AG08396 (cell line): ENCODE measurements around the gene RRM2.

Experiments
- DNase-seq: peaks from one replicate; pipeline ENCODE4 v3.0.0; 2012; ENCODE audit warnings: low spot score, mixed read lengths

RRM2 gene

GRCh38 chr2:10158681-10159080, 36.1 kb downstream of the RRM2 start:
- no peak for DNase-seq

DNA sequence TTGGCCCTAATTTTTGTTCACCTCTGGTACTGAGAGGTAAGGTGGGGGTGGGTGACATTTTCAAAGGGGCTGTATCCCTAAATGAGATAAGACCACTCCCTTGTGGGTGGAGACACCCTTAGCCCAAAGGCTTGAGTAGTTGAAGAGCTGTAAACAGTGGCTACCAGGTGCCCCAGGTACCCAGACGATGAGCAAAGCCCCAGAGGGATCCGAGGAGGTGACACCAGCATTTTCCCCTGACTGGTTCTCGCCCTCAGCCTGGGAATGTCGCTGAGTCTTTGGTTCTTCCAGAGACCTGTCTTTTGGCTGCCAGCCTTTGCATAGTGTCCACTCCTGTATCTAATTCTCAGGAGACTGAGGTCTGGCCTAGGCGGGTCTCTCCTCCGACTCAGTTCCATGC, 36.5 kb downstream of the RRM2 start:
- DNase-seq, result no peak

- DNase-seq, result no peak
Measured at GRCh38 chr2:10159581-10160131, 37.1 kb downstream of the RRM2 start.

DNA sequence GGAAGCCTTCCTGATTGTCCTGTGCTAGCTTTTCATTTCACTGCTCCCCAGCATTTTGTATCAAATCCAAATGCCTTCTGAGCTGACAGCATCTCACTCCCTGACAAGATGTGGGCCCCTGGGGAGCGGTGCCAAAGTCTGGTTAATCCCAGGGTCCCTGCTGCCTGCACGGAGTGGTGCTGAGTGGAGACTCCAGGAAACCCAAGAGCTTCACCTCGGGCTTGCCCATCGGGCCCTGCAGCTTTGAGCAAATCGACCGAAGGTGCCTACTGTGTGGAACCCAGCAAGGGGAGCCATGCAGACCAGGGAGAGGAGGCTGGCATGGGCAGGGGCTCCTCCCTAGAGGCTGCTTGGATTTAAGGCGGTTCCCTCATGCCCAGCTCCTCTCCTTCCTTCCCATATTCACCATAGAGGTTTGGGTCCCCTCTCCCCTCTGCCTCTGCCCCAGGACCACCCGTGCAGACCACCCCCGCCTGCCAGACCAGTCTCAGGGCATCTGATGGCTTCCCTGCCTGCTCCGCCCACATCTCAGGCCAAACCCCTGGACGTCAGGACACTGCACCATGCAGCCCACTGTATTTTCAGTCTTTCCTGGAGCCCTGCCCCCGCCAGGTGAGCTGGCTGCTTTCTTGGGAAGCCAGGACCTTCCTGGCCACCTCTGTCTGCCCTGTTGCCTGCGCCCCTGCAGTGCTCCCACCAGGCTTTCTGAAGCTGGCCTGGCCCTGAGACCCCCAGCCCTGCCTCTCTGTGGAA, 37.8 kb downstream of the RRM2 start:
- DNase-seq, result no peak

DNA sequence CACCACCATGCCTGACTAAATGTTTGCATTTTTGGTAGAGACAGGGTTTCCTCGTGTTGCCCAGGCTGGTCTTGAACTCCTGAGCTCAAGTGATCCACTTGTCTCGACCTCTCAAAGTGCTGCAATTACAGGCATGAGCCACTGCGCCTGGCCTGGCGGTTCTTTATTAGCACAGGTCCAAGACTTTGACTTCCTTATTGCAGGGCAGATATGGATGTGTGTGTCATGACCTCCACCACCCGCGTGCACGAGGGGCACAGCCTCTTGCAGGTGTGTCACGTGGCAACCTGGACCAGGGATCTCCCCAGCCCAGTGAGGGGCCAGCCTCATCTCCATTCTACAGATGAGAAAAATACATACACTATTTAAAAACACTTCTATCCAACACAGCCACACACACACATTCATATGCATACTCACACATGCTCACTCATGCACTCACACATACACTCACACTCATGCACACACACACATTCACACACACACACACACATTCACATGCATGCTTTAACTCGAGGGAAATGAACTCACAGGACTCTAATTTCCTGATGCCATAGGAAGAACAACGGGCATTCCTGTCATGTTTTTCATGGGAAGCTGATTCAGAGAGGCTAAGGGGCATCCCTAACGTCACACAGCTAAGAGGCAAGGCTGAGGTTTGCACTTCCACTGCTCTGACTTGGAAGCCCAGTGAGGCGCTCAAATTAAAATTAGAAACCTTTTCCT, 38.8 kb downstream of the RRM2 start:
- DNase-seq, result no peak

- no peak for DNase-seq
Measured at GRCh38 chr2:10161961-10162441, 39.5 kb downstream of the RRM2 start.

GRCh38 chr2:10162586-10163497, 40.3 kb downstream of the RRM2 start:
- DNase-seq, result no peak

DNA sequence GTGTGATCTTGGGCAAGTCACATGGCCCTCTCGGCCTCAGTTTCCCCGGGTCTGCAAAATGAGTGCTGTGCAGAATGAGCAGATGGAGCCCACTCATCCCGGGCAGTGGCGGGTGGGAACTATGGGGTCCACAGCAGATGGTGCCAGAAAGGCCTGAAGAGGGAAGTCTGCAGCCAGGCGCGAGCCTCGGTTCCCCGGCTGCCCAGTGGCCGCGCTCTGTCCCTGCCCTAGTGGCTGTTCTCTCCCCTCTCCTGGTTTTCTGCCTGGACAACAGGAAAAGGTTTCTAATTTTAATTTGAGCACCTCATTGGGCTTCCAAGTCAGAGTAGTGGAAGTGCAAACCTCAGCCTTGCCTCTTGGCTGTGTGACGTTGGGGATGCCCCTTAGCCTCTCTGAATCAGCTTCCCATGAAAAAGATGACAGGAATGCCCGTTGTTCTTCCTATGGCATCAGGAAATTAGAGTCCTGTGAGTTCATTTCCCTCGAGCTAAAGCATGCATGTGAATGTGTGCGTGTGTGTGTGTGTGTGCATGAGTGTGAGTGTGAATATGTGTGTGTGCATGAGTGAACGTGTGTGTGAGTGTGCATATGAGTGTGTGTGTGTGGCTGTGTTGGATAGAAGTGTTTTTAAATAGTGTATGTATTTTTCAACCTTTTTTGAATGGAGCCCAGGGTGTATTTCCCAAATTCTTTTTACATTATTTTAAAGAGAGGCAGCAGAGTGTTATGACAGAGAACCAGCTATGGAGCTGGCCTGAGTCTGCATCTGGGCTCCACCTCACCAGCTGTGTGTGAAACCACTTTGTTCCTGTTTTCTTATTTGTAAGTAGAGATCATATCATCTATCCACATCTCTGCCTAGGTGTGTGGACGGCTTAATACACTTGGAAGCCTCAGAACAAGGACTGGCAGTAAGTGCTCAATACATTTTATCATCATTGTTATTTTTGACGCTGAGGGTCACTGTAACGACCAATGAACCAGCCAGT, 41.3 kb downstream of the RRM2 start:
- no peak for DNase-seq

- no peak for DNase-seq
Measured at GRCh38 chr2:10164601-10165000, 42.1 kb downstream of the RRM2 start.

DNA sequence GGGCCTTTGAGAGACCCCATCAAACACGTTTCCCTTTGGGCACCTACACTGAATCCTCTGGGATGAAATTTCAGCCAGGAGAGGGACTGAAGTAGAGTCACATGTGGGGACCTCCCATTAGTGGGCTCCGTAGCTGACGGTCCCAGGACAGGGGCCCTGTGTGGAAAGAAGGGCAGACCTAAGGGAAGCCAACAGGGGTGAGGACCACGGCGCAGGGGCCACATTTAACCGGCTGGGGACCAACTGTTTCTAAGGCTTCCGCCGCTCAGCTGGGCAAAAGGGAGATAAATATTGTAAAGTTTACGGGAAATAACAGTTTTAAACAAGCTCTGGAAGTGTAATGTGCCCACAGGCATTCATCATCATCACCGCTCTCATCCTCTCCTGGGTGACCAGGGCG, 42.7 kb downstream of the RRM2 start:
- DNase-seq, result no peak

DNA sequence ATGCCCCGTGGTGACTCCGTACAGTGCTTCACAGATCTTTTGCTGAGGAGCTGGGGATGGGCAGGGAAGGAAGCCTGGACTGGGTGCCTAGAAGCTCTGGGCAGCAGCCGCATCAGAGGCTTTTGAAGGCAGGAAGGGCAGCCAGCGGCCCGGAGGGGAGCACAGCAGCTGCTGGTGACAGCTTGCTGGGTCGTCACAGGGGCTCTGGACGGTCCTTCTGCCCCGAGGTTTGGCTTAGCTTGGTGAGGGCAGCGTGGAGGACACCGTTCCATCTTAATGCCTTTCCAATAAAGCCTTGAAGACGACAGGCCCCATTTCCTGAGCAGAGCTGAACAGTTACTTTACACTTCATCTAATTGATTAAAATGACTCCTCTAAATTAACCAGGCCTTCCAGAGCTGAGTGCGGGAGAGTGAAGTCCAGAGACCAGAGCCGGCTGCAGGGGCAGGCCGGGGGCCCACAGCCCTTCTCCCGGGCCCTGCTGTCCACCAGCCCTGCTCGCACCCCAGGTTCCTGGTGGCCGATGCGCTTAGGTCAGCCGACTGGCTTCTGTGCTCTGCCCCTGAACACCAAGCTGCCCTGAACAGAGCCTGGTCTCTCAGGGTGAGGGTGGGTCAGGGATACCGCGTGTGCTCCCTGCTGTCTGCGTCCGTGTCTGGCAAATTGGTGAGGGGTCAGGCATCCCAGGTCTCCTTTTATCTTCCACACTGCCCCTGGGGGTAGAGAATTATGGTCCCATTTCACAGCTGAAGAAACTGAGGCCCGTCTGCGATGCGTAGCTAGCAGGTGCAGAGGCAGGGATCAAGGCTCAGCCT, 43.5 kb downstream of the RRM2 start:
- no peak for DNase-seq

DNA sequence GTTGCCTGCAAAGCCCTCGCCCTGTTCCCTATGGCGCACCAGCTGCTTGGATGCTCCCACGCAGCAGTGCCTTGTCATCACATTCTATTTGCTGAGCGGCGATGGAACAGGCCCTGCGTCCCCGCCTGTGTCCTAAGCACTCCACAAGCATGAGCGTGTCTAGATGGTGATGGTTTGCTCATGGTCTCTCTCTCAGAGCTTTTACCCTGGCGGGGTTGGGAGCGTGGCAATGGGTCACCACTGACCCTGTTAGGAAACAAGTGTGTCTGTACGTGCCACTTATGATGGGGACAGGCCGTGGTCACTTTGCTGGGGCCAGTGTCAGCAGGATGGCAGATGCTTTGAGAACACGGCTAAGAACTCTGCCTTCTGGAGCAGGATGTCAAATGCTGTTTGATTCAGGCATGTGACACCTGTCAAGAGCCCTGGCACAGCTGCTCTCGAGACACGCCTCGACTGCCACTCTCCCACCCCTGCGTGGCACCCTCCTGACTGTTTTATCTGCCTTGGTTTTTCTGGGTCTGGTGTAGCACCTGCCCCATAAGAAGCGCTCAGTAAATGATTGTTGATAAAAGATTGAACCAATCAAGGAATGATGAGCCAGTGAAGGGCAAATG, 44.2 kb downstream of the RRM2 start:
- DNase-seq, result no peak

DNA sequence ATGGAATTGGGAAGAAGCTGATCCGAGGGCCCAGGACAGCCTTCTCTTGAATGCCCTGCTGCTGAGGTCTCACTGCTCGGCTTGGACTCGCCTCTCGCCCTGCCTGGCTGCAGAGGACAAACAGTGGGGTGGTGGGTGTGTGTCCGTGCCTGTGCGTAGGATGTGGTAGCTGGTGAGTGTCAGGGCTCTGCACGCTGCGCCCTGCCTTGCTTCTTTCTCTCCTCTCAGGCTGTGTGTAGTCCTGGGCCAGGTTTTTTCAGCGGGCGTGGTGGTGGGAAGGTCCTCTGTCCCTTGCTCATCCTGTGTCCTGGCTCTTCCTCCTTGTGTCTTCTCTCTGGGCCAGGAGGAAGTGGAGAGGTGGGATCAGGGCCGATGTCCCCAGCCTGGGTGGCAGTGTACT, 44.8 kb downstream of the RRM2 start:
- DNase-seq, result no peak

GRCh38 chr2:10168221-10168620, 45.7 kb downstream of the RRM2 start:
- no peak for DNase-seq

DNA sequence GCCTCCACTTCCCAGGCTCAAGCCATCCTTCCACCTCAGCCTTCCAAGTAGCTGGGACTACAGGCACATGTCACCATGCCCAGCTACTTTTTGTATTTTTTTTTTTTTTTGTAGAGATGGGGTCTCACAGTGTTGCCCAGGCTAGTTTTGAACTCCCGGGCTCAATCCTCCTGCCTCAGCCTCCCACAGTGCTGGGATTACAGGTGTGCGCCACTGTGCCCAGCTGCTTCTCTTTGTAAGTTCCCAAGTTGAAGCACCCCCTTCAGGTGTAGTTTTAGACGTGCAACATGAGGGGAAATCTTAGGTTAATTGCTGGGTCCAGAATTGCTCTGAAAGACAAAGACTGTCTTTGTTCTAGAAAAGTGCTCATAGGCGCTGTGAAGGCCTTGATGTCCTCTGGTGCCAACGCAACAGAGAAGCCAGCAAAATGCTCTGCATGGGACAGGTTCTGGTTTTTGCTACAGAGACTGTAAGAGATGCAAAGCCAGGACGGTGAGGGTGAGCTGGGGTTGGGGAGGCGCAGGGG, 46.6 kb downstream of the RRM2 start:
- no peak for DNase-seq

DNA sequence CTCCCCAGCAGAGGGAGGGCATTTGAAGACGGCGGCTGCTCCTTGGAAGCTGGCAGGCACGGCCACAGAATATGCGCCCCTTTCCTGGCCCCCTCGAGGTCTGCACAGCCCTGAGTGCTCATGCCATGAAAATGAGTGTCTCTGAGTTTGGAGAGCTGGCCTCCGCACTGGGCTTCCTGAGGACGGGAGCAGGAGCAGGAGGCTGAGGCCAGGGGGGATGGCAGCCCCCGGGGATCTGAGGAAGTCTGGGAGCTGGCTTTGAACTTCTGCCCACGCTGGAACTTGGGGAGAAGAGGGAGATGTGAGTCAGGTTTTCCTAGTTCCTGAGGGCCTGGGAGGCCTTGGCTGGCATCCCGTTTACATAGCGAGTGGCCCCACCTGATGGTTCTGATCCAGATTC, 47.0 kb downstream of the RRM2 start:
- no peak for DNase-seq

DNA sequence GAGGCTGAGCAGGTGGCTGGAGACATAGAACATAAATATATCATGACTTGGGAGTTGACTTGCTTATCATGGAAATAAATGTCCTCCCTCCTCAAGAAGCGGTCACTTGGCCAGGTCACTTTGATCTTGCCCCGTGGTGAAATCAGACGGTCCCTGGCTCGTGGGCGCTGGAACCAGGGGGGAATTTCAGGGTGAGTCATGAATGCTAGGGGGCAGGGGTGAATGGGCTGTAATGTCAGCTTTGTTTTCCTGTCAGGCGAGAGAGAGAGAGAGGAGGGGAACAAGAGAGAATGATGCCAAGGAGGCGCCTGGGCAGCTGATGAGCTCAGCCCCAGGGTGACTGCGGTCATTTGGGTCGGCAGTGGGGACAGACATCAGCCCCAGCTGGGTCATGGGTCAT, 47.7 kb downstream of the RRM2 start:
- no peak for DNase-seq

DNA sequence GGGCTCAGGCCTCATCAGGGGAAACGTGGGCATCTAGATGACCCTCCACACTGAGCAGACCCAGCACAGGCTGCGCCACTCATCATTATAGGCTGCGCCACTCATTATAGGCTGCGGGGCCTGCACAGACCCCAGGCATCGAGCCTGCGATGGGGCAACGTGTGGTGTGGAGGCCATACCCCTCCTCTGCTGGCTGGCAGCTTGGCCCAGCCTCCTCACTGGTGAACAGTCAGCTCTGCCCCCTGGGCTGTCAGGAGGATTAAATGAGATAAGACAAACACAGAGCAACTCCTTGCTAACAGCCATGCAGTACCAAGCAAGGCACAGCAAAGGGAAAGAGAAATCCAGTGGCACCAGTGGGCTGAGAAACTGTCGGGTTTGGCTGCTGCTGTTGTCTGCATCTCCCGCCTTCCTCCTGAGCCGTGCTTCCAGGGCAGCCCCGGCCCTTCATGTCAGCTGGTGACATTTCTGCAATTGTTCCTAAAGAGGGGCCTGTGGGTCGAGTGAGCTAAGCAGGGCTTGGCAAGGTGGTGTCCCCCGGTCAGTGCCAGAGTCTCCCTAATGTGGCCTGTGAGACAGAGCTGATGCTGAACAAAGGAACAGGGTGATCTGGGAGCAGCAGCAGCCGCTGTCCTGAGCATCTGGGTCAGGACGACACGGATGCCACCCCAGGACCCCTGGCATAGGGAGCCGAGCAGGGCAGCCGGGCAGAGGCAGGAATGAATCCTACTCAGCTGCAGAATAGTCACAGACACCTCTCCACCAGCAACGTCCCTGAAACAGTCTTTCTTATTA, 48.7 kb downstream of the RRM2 start:
- DNase-seq, result no peak
